KOPT-K1 (cell line): ENCODE results near the gene GALNT17.

Experiments
- H3K27ac ChIP-seq: fragments of 200-600 bp; sonication (generic); 2 replicates; pipeline ENCODE4 v1.5.1; 2016; ENCODE audit warnings: antibody characterized with exemption, mild to moderate bottlenecking, low read depth, low read length; ENCODE audit not compliant: poor library complexity, severe bottlenecking
- H3K36me3 ChIP-seq: fragments of 200-600 bp; sonication (generic); 2 replicates; pipeline ENCODE4 v1.5.1; 2017; ENCODE audit warnings: antibody characterized with exemption, mild to moderate bottlenecking, low read length, moderate library complexity; ENCODE audit not compliant: insufficient read depth
- H3K9me3 ChIP-seq: fragments of 200-600 bp; sonication (generic); 2 replicates; pipeline ENCODE4 v1.5.1; 2017; ENCODE audit warnings: antibody characterized with exemption, low read length, mild to moderate bottlenecking; ENCODE audit not compliant: insufficient read depth, poor library complexity, severe bottlenecking

The GALNT17 gene

DNA sequence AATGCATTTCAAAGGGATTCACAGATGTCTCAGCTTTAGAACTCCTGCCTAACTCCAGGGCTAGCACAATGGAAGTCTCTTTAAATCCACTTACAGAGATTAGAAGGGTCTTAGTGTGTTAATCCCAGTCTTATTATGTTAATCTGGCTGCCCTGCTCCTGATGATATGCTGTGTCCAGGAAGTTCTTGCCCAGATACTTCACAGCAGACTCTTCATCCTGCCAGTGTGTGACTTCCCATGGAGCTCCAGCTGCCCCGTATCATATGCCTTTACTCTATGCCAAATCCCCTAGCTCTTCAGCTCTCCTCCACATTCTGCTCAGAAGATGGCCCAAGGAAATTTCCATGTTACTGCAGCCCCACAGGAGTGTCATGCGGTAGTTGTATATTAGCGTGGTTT is 533.8 kb downstream of the GALNT17 start:
- Histone ChIP-seq H3K36me3 (no peaks in the 10 kb centered on the region), H3K27ac (no peak overlapping the region), H3K9me3 (no peaks in the 10 kb centered on the region)

DNA sequence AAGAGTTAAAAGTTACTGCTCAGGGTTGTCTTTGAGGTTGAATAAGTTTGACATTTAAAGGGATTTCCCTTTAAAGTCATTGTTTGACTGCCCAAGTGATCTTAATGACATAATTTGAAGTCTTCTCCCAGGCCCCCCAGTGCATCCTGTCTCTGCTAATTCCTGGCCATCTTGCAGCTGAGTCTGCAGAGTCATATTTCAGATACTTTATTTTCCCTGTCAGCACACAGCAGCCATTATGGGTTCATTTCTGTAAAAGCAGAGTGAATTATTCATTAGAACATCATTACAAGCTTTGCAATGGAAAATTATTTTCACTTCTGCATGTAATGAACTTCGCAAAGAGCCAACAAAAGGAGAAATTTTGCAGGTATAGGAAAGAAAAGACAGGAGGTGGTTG is 536.6 kb downstream of the GALNT17 start:
- H3K36me3 ChIP-seq, result no peaks in the 10 kb centered on the region
- no peak overlapping the region for H3K27ac ChIP-seq

DNA sequence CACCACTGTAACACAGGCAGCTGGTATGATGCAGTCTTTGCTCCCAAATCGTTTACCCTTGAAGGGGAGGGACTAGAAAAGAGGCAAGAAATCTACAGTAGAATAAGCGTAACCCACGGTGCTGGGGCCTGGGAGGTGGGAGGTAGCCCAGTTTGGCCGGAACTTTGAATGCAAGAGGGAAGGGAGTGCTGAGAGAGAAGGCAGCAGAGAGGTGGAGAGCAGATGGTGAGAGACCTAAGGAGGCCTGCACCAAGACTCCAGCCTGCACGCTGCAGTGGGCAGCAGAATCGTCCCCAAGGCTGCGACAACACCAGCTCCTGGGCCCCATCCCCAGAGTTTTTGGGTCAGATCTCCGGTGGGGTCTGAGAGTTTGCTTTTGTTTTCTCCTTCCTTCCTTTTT is 547.5 kb downstream of the GALNT17 start:
- Histone ChIP-seq H3K36me3 (no peaks in the 10 kb centered on the region), H3K9me3 (no peaks in the 10 kb centered on the region), H3K27ac (no peak overlapping the region)

More for the DNA sequence above, 536.6 kb downstream of the GALNT17 start:
- no peaks in the 10 kb centered on the region for H3K9me3 ChIP-seq

DNA sequence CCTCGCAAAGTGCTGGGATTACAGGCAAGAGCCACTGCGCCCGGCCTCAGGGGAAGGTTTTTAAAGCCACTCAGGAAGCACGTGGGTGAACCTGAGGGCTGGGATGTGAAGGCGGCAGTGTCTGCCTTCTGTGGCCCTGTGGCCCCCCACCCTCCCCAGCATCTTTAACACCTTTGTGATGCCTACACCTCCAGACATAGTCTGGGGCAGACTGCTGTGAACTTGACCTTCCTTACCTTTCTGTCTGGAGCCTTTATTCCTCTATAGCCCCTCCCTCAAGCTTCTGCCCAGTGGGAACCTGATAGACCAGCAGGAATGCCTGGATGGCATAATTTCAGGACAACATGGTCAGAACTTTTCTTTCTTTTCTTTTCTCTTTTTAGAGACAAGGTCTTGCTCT is 550.2 kb downstream of the GALNT17 start:
- no peak overlapping the region for H3K27ac ChIP-seq
- H3K36me3 ChIP-seq, result no peaks in the 10 kb centered on the region
- no peaks in the 10 kb centered on the region for H3K9me3 ChIP-seq

DNA sequence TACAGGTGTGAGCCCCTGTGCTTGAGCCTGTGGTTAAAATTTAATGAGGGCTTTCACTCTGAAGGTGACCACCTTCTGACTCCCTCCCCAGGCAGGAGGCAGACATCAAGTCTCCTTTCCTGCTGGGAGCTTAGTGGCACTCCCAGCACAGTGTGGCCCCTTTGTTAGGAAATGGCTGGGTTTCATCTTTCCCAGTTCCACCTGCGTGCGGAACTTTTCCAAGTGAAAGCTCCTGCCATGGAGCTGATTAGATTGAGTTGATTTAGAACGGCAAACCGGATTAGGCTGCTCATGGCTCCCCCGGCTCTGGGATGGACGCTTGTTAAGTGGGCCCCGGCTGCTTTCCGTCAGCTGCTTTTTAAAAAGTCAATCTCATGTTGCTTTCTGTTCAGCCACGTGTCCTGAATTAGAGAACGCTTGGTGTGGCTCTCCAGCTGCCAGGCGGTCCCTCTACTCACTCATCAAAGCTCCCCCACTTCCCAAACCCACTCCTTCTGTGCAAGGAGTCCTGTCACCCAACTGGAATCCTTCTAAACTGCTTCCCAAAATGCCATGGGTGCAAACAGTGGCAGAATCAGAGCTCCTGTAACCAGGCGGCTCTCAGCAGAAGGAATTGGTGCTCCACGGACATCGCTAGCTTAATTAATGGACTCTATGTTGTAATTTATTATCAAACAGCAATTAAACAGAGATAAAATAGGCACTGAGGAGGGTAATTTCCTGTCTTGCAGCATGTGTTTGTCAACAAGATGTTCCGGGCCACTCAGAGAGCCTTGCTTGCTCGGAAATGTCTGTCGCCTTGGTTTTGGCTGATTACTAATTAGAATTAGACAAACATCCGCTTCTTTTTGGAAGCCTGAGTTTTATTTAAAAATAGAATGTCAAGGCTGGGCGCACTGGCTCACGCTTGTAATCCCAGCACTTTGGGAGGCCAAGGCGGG is 551.2 kb downstream of the GALNT17 start:
- Histone ChIP-seq H3K27ac (no peak overlapping the region), H3K9me3 (no peaks in the 10 kb centered on the region), H3K36me3 (no peaks in the 10 kb centered on the region)

DNA sequence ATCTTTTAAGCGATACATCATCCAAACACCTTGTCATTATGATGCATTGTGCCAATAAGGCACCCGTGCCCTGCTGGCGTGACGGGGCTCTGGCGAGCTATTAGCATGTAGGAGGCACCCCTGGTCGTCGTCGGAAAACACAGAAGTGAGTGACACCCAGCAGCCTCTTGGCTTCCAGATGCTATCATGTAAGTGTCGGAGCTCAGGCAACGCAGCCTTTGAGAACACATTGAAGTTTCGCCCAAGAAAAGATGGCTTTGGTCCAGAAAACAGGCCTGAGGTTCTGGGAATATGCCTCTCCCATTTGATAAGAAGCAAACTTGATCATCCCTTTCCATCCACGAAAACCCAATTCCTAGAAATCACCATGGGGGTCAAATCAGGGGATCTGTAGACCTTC is 555.3 kb downstream of the GALNT17 start:
- H3K9me3 ChIP-seq, result no peaks in the 10 kb centered on the region
- H3K36me3 ChIP-seq, result no peaks in the 10 kb centered on the region
- H3K27ac ChIP-seq, result no peak overlapping the region

DNA sequence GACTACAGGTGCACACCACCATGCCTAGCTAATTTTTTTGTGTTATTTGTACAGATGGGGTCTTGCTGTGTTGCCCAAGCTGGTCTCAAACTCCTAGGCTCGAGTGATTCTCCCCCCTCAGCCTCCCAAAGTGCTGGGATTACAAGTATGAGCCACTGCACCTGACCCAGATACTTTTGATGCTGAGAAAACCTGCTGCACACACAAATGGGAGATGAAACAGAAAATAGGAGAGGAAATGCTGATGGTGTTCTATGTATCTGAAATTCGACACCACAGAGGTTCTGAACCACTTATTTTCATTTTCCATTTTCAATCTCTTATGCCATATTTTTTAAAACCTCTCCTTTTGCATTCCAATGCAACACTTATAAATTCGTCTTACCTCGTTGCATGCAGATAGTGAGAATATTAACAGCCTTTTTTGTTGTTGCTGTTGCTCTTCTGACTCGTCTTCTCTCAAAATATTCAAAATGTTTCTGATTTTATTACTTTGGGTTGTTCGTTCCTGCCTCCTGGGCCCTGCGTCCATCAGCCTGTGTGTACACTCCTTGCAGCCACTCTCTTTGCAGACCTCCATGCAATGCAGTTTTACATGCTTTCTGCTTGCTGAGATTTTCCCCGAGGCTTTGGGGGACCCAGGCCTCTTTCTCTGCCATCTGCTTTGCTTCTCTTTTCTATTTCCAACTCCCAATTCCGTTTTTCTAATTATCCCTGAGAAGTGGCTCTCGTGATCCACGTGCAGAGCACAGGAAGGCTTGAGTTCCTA is 556.1 kb downstream of the GALNT17 start:
- Histone ChIP-seq H3K9me3 (no peaks in the 10 kb centered on the region), H3K36me3 (no peaks in the 10 kb centered on the region), H3K27ac (no peak overlapping the region)

DNA sequence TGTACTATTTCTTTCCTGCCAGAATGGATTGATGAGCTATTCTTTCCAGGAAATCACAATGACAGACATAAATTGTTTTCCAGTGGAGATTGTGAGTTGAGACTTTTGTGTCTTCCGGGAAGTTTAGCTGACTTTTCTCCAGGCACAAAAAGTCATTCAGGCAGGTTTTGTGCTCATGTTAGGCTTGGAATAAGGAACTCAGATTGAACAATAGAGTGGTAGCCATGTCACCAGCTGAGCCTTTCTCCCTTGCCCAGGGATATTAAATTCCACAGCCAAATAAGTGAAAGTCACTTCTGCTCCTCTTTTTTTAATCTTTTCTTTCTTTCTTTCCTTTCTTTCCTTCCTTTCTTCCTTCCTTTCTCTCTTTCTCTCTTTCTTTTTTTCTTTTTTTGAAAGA is 559.6 kb downstream of the GALNT17 start:
- Histone ChIP-seq H3K27ac (no peak overlapping the region), H3K9me3 (no peaks in the 10 kb centered on the region), H3K36me3 (no peaks in the 10 kb centered on the region)

DNA sequence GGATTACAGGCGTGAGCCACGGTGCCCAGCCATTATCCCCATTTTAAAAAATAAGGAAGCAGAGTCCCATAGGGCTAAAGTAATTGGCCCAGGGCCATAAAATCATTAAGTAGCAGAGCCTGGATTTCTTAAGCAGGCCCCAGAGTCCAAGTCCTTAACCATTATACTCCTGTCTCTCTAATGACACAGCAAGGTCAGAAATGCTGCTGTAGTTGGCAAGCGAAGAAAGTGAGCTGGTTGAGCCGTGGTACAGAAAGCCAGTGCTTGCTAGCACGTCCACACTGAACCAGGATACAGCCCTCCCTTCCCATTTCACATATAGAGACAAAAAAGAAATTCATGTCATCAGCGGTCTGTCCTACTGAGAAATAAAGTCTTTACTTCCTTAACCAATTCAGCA is 562.7 kb downstream of the GALNT17 start:
- H3K9me3 ChIP-seq, result no peaks in the 10 kb centered on the region
- no peaks in the 10 kb centered on the region for H3K36me3 ChIP-seq
- H3K27ac ChIP-seq, result no peak overlapping the region

DNA sequence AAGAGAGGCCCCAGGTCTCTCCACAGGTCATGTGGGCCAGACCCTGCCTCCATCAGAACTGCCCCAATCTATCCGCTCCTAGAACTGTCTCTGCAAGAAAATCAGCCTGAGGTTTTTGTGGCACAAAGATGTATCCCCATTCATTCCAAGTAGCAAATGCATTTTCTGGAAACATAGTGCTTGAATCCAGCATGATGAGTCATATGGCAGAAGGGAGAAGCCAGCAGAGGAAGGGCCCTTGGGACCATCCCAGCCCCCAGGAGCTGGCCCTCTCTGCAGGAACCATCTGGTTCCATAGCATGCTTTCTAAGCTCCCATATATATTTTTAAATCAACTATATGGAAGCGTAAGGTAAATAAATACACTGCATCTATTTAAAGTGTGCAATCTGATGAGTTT is 563.2 kb downstream of the GALNT17 start:
- H3K9me3 ChIP-seq, result no peaks in the 10 kb centered on the region
- H3K36me3 ChIP-seq, result no peaks in the 10 kb centered on the region
- no peak overlapping the region for H3K27ac ChIP-seq

DNA sequence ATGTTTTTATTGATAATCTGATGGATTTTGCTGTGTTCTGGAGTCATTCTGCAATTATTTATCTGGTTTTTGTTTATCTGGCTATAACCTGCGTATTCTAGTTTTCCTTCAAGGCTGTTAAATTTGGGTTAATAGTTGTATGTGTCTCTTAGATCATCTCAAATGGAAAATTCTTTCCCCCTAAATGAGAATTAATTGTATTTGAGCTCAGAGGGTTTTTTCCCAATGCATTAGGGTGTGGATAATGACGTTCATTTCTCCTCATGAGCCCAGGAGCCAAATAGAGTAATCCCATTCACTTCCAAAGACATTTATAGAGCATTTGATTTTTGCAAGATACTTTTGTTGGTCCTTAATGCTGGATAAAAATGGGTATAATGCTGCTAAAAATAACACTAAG is 564.6 kb downstream of the GALNT17 start:
- H3K27ac ChIP-seq, result no peak overlapping the region
- no peaks in the 10 kb centered on the region for H3K9me3 ChIP-seq
- no peaks in the 10 kb centered on the region for H3K36me3 ChIP-seq

DNA sequence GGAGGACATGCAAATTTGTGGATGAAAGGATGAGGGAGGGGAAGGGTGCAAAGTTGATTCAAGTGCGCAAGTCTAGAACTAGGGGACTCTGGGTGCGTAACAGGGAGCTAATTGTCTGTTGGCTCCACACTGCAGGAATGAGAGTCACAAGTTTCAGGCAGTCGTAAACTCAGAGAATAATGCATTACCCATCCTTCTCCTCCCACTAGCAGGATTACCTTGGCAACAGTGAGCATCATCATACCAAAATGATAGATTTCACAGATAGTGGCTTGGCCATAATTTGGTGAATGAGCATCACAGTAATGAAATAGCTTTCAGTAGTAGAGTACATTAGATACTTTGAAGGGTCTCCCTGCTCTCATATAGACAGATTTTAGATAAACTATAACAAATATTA is 565.5 kb downstream of the GALNT17 start:
- Histone ChIP-seq H3K9me3 (no peaks in the 10 kb centered on the region), H3K27ac (no peak overlapping the region), H3K36me3 (no peaks in the 10 kb centered on the region)

DNA sequence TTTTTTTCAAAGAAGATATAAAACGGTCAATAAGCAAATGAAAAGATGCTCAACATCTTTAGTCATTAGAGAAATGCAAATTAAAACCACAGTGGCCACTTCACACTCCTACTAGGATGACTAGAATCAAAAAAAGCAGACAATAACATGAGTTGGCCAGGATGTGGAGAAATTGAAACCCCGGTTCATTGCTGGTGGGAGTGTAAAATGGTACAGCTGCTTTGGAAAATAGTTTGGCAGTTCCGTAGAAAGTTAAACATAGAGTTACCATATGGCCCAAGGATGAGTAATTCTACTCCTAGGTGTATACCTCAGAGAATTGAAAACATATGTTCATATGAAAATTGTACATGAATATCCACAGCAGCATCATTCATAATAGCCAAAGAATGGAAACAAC is 573.3 kb downstream of the GALNT17 start:
- no peak overlapping the region for H3K27ac ChIP-seq

DNA sequence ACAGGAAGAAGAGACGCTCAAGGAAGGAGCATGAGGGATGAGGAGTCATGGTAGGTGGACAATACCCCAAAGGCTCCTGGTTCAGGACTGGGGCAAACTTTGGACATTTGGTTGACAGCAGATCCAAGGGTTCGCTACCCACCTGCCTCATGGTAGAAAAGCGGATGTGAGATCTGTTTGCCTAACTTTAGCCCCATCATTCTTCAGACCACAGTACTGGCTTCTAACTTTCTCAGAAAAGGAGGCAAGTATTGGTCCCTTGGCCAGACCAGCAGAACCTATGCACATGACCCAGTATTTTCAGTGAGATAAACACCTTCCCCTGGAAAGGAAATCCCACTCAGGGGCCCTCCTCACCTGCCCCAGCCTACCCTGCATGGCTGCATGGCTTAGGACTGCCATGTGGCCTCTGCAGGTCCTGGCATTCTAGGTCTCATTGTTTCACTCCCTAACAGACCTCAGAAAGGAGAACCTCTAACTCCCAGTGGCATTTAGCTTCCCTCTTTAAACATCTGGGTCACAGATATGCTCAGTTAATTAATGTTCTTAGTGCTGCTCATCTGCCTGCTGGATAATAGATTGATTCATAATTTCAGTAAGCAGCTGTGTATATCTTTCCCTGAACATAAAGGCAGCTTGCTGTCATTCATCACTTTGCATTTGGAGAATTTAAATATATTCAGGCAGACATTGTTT is 574.1 kb downstream of the GALNT17 start:
- Histone ChIP-seq H3K27ac (no peak overlapping the region), H3K9me3 (no peaks in the 10 kb centered on the region), H3K36me3 (no peaks in the 10 kb centered on the region)

More for the DNA sequence above, 573.3 kb downstream of the GALNT17 start:
- H3K36me3 ChIP-seq, result no peaks in the 10 kb centered on the region
- H3K9me3 ChIP-seq, result no peaks in the 10 kb centered on the region

DNA sequence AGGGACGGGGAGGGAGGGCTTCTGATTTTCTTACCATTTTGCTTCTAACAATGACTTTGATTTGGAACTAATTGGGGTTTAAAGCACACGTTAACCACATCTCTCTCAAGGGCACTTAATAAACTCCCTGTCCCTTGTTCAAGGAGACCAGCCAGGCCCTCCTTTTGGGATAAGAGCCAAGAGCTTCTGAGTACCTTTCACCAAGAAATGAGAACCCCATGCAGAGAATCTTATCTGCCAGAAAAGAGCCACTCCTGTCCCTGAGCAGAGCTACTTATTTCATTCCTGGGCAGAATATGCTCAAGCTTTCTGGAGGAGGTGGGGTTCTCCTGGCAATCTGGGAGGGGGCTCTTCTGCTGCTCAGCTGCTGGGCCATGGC is 574.6 kb downstream of the GALNT17 start:
- no peaks in the 10 kb centered on the region for H3K9me3 ChIP-seq
- no peaks in the 10 kb centered on the region for H3K36me3 ChIP-seq
- H3K27ac ChIP-seq, result no peak overlapping the region
